Fibroblast of skin of scalp (primary cell): ENCODE measurements around the gene CALHM4.
A peak's percentile ranks its signal among the peaks of the same experiment; 100 is the strongest.
"Not testable (repeated sequence)": the region's sequence is repeated elsewhere in the genome, so short reads cannot be mapped to it uniquely, and the experiment has no call there.

Experiments
- DNase-seq: peaks from one replicate; pipeline ENCODE4 v3.0.0-alpha.2; 2013

The CALHM4 gene

DNA sequence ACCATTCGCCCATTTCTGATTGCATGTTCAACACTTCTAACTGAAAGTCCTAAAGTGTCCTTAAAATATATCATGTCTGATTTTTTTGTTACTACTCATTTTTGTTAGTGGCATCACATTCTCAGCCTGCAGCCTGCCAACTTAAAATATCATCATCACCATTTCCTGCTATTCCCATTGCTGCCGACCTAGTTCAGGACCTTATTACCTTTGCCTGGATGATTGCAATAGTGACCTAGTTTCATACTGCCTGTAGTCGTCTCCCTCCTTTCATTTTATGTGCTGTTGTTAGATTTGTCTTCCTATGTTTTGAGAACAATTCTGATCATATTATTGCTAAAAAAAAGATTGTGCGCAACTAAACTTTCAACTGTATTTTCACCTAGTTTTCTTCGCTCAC lies 23.9 kb downstream of the CALHM4 start:
- no peak for DNase-seq

- no peak for DNase-seq
These were observed 24.8 kb downstream of the CALHM4 start for GRCh38 chr6:116578335-116578734.

- no peak for DNase-seq
These were observed 25.6 kb downstream of the CALHM4 start for GRCh38 chr6:116579143-116579542.

DNA sequence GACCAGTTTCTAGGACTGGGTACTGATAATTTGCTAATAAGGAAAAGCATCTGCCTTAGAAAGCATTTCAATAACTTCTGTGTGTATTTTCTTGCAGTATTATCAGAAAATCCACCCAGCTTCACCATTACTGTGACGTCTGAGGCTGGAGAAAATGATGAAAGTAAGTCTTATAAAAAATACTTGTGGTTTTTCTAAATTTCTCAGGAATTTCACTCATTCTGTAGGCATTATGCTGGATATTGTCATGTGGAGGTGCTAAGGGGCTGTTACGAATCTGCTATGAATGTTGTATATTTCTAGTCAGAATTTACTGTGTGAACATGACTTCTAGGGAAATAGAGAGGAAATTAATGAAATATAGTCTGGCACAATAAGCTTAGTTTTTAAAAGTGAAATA lies 26.6 kb downstream of the CALHM4 start:
- DNase-seq = peak; percentile 78

GRCh38 chr6:116586276-116586675 lies 32.7 kb downstream of the CALHM4 start:
- no peak for DNase-seq

DNA sequence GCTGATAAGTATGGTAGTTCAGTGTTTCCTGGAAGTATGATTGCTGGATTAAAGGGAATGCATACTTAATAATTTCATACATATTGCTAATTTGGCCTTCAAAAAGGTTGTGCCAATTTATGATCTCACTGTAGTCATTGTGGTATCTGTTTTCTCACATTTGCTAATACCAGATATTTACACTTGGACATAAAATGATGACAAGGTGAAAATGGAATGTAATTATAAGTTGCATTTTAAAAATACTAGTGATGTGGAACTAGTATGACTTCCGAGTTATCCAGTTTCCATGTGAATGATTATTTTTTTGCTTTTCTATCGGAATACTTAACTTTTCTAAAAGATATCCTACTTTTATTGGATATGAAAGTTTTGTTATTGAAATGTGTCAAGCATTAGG lies 33.2 kb downstream of the CALHM4 start:
- no peak for DNase-seq

- no peak for DNase-seq
These were observed 41.7 kb downstream of the CALHM4 start for GRCh38 chr6:116595247-116595646.

GRCh38 chr6:116596815-116597214 lies 43.3 kb downstream of the CALHM4 start:
- peak; percentile 24 for DNase-seq

DNA sequence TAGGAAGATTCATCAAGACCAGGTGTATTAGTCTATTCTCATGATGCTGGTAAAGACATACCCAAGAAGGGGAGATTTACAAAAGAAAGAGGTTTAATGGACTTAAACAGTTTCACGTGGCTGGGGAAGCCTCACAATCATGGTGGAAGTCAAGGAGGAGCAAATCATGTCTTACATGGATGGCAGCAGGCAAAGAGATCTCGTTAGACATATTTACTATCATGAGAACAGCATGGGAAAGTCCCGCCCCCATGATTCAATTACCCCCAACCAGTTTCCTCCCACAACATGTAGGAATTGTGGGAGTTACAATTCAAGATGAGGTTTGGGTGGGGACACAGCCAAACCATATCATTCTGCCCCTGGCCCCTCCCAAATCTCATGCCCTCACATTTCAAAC lies 50.4 kb downstream of the CALHM4 start:
- not testable (repeated sequence) for DNase-seq

GRCh38 chr6:116604868-116605267 lies 51.3 kb downstream of the CALHM4 start:
- not testable (repeated sequence) for DNase-seq

DNA sequence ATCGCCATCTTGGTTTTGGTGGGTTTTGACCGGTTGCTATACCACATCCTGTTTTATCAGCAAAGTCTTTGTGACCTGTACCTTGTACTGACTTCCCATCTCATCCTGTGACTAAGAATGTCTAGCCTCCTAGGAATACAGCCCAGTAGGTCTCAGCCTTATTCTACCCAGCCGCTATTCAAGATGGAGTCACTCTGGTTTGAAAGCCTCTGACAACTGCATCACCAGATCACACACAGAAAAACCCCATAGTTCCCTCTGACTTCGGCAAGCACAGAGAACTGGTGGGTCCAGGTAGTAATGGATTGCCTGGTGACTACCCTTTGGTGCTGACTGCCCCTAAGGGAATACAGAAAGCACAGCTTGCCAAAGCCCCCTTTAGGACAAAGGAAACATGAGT lies 52.4 kb downstream of the CALHM4 start:
- DNase-seq = no peak
